TTC549 (cell line): ENCODE data around the gene GPR63.
"Not testable (repeated sequence)": the region's sequence is repeated elsewhere in the genome, so short reads cannot be mapped to it uniquely, and the experiment has no call there.

Experiments used
- FAIRE-seq: peaks from 2 replicates; lab custom pipeline; 2012; peaks lifted over from hg19 to GRCh38; lab: Jason Lieb, UNC

GPR63 gene

DNA sequence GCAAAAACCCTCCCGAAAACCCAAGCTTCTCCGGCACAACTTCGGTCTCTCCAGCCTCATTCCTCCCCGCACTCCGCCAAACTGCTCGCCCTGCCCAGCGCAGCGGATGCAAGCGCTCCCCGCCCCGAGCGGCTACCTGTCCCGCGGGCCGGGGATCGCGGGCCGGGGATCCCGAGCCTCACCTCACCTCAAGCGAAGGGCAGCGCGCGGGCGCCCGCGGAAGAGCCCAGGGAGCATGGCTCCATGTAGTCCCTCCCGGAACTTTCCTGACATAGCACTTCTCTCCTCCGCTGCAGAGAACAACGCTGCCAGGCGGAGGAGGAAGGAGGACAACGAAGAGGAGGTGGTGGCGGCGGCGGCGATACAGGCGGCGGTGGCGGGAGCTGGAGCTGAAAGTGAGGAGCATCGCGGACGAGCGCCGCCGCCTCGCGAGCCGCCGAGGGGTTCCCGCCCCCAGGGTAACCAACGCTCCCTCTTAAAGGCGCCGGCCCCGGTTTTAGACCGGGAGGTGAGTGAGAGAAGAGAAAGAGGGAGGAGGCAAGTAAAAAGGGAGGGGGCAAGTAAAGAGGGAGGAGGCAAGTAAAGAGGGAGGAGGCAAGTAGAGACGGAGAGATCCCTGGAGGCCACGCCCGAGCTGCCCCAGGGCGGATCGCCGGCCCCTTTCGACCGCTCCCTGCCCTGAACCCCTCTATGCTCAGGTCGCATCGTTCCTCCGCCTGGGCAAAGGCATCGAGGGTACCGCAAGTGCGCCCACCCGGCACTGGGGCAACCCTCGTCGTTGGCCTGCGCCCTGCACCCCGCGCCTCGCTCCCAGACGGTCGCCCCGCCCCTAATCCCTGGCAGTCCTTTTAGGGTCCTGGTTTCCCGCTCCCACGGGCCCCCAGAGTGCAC, at the start of gene GPR63:
TSS of gene GPR63 (minus strand) at position 397 of the 891 bp plus-strand sequence. CDS start 37,746 bp downstream, outside the sequence.
- FAIRE-seq = no peak

- FAIRE-seq = no peak
Measured at GRCh38 chr6:96886519-96886918, 49.2 kb upstream of the GPR63 start.

DNA sequence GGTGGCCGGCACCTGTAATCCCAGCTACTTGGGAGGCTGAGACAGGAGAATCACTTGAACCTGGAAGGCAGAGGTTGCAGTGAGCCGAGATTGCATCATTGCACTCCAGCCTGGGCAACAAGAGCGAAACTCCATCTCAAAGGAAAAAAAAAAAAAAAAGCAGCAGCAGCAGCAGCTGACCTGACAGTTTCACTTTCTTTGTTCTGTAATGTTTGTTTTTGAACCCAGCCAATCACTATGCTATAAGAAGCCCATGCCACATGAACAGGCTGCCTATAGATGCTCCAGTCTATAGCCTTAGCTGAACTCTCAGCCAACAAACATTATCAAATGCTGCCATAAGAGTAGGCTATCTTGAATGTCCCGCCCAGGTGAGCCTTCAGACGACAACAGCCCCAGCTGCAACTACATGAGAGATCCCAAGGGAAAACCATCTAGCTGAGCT, 47.9 kb upstream of the GPR63 start:
- not testable (repeated sequence) for FAIRE-seq

DNA sequence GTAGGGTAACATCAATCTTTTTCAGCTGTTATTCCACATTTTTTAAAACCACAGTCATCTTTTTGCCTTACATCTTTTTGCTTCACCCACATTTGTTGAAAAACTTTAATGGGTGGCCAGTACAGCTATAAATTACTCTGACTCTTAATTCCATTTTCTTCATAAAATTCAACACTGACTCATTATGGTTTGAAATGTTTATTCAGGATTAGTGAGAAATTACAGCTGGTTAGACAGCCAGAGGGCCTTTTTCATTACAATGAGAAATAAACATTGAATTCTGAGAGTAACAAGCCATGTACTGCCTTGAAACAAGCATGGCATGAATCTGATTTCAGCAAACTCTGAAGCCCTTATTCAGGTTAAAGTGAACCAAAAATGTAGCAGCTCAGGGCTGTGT, 40.9 kb upstream of the GPR63 start:
- FAIRE-seq = no peak

DNA sequence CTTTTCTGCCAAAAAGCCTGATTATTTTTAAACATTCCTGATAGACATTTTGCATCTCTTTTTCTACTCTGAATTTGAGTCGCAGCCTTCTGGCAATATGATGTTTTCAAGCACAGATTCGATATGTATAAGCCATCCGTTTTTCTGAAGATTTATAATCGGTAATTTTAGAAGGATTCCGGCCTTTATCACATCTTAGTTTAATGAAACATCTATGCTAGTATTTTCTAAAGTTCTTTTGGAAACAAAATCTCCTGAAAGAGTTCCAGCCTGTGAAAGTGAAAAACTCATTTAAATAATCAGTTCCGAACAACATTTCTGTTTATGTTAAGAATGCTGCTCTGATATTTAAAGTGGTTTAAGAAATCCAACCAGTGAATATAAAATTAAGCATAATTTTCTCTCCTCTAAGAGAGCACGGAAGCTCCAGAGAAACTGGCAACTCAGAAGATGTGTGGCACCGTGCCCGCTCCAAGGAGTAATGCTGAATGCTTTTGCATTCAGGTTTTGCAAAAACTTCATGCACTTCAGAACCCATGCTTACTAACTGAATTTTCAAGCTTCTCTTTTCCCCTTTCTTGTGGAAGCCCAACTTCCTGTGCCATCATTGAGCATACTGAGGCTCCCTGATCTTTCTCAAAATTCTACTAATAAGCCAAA, 39.7 kb upstream of the GPR63 start:
- no peak for FAIRE-seq

DNA sequence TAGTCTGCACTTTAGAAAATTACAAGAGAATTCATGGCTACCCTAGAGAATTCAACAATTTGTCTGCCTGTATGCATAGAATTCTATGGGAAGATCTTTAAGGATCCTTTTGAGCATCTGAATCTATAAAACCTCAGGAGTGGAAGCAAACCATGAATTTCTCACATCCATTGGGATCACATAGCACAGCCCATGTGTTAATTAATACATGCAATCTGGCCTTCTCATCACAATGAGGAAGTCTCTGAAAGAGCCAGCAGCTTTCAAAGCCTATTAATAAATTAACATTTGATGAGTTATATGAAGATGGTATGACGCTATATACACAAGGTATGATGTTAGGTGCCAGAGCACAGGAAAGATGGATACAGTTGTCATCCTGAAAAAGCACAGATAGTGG, 35.7 kb upstream of the GPR63 start:
- no peak for FAIRE-seq

DNA sequence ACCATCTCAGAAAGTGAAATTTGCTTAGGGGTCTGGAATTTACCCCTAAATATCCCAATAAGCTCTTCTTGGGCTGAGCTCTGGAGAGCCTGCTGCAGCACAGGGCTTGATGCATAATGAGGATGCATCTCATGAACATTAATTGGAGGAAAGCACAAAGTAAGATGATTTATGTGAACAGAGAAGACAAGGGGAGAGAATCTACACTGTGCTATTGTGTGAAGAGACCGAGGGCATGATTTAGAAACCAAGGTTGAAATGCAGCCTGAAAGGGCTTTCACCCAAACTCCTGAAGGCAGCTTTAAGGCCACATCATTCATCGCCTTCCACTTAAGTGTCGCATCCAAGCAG, 27.8 kb upstream of the GPR63 start:
- no peak for FAIRE-seq

DNA sequence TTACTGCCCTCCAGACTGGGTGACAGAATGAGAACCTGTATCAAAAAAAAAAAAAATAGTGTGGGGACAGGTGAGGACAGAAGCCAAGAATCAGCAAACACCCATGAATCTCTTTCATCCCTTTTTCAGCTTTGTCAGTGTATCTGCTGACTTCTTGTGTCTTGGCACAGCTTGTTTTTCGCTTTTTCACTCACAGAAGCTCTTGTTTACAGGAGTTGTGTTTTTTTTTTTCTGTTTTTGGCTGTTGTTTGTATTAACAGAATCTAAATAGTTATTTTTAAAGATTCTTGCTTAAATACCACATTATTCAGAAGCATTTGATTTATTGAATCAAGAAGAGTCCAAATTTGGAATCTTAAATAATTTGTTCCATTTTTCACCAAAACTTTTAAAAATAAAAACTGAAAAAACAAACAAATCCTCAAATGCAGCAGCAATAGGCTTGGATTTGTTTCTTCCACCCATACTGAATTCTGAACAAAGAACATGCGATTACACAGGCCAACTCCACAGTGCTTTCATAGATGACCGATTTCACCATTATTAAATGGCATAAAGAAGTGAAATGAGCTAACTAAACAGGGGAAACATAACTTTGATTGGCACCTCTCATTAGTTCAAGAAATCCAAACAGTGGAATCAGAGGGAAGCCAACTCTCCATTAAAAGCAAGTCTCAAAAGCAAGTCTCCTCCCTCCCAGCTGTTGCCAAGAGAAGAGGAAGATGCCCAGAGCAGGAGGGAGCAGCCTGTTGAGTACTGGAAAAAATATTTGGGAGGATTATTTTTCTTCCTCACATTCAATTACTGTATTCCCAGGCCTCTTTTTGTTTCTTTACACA, 27.2 kb upstream of the GPR63 start:
- no peak for FAIRE-seq

DNA sequence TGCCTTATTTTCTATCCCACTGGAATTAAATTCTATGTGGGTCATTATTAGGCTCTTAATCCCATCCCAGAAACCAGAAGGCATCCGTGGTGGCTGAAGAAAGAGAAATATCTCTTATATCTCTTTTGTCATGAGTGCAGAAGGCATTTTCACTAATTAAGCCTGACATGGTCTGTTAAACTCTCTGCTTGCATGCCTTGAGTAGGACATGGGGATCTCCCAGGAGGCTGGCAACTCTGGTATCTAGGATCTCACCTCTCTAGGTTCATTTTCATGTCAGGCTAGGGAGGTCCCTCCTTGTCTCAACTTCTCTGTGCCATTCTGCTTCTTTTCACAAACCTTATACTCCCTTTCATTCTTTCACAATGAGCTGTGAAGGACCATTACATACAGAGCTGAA, 25.3 kb upstream of the GPR63 start:
- FAIRE-seq = no peak

GRCh38 chr6:96861588-96861987, 24.3 kb upstream of the GPR63 start:
- FAIRE-seq = no peak

DNA sequence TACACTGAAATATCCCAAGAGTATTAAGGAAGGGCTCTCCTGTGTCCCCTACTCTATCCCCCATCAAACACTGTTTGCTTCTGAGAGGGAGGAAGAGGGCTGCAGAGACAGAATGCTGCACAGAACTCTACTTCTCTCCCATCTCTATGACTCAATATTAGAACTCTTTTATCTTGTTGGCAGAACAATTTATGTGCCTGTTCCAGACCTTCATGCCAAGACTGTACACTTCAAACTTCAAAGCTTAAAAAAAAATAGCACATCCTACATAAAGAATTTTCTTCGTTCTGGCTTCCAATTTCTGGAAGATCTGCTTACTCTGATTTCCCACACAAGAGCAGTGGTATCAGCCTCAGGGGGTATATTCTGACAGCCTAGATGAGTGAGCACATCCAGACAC, 19.6 kb upstream of the GPR63 start:
- no peak for FAIRE-seq

GRCh38 chr6:96853083-96853482, 15.8 kb upstream of the GPR63 start:
- no peak for FAIRE-seq

DNA sequence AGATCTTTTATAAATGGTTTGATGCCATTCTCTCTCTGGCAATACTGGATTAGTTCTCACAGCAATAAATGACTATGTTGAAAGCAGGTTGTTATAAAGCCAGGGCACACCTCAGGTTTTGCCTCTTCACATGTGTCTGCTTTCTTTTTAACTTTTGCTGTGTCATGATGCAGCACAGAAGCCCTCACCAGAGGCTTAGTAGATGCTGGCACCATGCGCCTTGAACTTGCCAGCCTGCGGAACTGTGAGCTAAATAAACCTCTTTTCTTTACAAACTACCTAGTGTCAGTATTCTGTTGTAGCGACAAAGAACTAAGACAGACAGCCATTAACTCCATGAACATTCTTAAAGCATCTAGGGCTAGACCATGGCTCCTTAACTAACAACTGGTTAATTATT, 15.3 kb upstream of the GPR63 start:
- FAIRE-seq = no peak

DNA sequence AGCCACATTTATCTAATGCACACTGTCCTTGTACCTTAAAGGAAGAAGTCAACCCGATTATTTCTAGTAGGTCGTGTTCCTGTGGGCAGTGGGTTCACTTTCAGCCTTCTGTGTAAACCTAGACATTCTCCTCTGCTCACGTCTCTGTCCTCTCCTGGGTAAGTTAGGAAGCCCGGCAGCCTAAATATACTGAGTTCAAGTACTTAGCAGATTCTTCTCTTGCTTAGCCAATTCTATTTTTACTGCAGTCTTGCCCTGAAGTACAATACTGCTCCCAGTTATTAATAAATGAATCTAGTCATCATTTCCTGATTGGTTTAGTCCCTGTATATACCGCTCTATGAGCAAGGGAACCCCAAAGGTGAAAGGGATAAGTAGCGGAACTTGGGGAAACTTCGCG, 14.6 kb upstream of the GPR63 start:
- FAIRE-seq = no peak

DNA sequence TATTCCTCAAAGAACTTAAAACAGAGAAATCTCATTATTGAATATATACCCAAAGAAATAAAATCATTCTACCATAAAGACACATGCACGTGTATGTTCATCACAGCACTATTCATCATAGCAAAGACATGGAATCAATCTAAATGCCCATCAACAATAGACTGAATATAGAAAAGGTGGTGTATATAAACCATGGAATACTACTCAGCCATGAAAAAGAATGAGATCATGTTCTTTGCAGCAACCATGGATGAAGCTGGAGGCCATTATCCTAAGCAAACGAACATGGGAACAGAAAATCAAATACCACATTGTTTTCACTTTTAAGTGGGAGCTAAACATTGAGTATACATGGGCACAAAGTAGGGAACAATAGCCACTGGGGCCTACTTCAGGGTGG, 12.3 kb upstream of the GPR63 start:
- FAIRE-seq = no peak

- no peak for FAIRE-seq
Measured at GRCh38 chr6:96844530-96844929, 7.3 kb upstream of the GPR63 start.

DNA sequence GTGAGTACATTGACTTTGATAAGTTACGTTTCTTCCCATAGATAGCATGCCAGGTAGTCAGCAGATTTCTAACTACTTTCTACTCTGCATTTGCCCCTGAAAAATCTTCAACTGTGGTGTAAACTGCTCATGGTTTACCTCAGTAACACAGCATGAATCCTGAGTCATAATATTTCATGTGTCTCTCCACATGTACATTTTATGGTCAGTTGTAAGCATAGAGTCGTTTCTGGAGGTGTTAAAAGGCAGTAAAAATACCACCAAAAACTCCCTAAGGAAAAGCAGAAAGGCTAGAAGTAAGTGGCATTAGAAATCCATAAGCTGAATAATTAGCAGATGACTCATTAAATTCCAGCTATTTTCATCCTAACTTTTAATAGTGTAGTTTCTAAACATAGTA, 4.1 kb upstream of the GPR63 start:
- FAIRE-seq = no peak

DNA sequence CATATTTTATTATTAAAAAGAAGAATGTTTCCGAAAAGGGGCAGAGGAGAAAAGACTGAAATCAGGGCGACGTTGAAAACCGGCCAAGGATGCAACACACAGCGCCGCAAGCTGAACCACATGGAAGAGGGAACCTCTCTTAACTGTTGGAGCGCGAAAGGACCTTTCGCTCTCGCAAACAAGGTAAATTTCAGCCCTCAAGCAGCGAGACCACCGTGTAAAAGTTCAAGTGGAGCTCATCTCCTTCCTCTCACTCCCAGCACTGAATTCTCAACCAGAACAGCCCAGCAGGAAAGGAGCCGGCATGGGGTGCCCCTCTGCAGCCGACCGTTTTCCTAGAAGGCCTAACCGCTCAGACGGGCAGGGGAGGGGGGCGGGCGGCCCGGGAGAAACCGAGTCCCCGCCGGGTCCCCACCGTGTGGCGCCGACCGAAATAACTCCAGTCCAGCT, 621 bp downstream of the GPR63 start:
- no peak for FAIRE-seq

DNA sequence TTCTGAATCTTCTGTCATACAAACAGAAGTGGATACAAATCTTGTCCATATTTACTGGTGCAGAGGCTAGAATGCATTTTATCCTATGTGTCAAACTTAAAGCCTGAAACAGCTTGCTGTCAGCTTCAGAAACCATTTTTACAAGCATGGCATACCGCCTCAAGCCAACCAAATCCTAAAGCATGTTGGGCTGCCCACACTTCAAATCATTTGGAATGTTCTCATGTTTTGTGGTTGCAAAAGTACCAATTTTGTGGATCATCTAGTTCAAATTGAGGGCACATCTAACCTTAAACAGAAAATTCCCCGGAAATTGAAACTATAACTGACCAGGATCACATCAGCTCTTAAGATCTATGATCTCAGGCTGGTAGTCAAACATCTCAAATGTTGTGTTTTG, 3.2 kb downstream of the GPR63 start:
- no peak for FAIRE-seq

GRCh38 chr6:96832780-96833179, 4.5 kb downstream of the GPR63 start:
- FAIRE-seq = no peak

DNA sequence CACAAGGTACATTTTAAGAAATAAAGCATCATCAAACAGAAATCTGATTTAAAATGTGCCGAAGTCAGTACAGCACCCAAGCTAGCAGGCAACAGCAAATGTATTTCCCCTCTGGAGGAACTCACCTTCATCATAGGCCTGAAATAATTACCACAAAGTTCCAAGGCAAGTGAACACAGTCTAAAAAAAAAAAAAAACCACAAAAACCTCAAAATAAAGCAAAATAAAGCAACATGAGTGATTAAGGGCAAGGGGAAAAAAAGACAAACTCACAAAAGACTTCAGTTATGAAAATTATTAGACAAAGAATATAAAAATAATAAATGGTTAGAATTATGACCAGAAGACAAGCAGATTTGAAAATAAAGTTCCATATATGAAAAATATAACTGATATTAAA, 10.4 kb downstream of the GPR63 start:
- no peak for FAIRE-seq

DNA sequence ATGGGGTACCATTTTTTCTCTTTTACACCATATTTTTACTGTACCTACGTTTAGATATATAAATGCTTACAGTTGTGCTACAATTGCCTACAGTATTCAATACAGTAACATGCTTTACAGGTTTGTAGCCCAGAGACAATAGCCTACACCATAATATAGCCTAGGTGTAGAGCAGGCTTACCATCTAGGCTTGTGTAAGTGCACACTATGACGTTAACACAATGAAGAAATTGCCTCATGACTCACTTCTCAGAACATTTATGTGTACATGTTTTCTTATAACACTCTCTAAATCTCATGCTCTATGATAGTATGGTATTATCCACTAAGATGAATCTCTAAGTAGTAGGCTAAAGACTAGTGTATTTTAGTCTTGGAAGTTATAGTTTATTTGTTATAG, 13.5 kb downstream of the GPR63 start:
- FAIRE-seq = no peak

- no peak for FAIRE-seq
Measured at GRCh38 chr6:96821034-96821433, 16.2 kb downstream of the GPR63 start.
